HEK293T (cell line): ENCODE data around the gene MUC15.

Source experiments
- CTCF ChIA-PET: fragments of 350-600 bp; formaldehyde crosslinking; extraction: SDS; loops from one replicate; lab custom pipeline; 2021; ENCODE audit warnings: antibody characterized with exemption, inconsistent platforms; lab: Yijun Ruan, JAX
- POLR2A ChIA-PET: fragments of 350-600 bp; formaldehyde crosslinking; extraction: SDS; loops from one replicate; lab custom pipeline; 2020; ENCODE audit warnings: antibody characterized with exemption, inconsistent platforms; lab: Yijun Ruan, JAX
- DNase-seq: peaks from one replicate; pipeline ENCODE4 v3.0.0; 2012; ENCODE audit warnings: mixed read lengths; ENCODE audit errors: extremely low spot score
- ARNT ChIP-seq: fragments of 450-650 bp; IDR thresholded peaks from 2 replicates; pipeline ENCODE4 v1.6.1; 2017; ENCODE audit warnings: mild to moderate bottlenecking
- BHLHE40 ChIP-seq: fragments of 450-650 bp; IDR thresholded peaks from 2 replicates; pipeline ENCODE4 v1.6.1; 2016; ENCODE audit warnings: mild to moderate bottlenecking, moderate library complexity, borderline replicate concordance
- CTBP1 ChIP-seq: fragments of 450-650 bp; IDR thresholded peaks from 2 replicates; pipeline ENCODE4 v1.6.1; 2016; ENCODE audit warnings: borderline replicate concordance
- ELF4 ChIP-seq: fragments of 450-650 bp; IDR thresholded peaks from 2 replicates; pipeline ENCODE4 v1.6.1; 2017; ENCODE audit warnings: antibody characterized with exemption
- FOXA1 ChIP-seq: fragments of 450-650 bp; IDR thresholded peaks from 2 replicates; pipeline ENCODE4 v1.6.1; 2016; ENCODE audit warnings: mild to moderate bottlenecking
- FOXK2 ChIP-seq: fragments of 450-650 bp; IDR thresholded peaks from 2 replicates; pipeline ENCODE4 v1.6.1; 2016; ENCODE audit warnings: mild to moderate bottlenecking
- FOXM1 ChIP-seq: fragments of 450-650 bp; IDR thresholded peaks from 2 replicates; pipeline ENCODE4 v1.6.1; 2017; ENCODE audit warnings: mild to moderate bottlenecking, borderline replicate concordance
- HDGF ChIP-seq: fragments of 450-650 bp; IDR thresholded peaks from 2 replicates; pipeline ENCODE4 v1.6.1; 2017; ENCODE audit warnings: antibody characterized with exemption, borderline replicate concordance
- L3MBTL2 ChIP-seq: fragments of 450-650 bp; conservative IDR thresholded peaks from 2 replicates; pipeline ENCODE4 v1.6.1; 2016; ENCODE audit warnings: mild to moderate bottlenecking
- LEF1 ChIP-seq: fragments of 450-650 bp; IDR thresholded peaks from 2 replicates; pipeline ENCODE4 v1.6.1; 2017; ENCODE audit warnings: mild to moderate bottlenecking, borderline replicate concordance
- NFRKB ChIP-seq: fragments of 450-650 bp; IDR thresholded peaks from 2 replicates; pipeline ENCODE4 v1.6.1; 2016; ENCODE audit warnings: mild to moderate bottlenecking, moderate library complexity
- SP1 ChIP-seq: fragments of 450-650 bp; IDR thresholded peaks from 2 replicates; pipeline ENCODE4 v1.6.1; 2017
- SUZ12 ChIP-seq: fragments of 450-650 bp; IDR thresholded peaks from 2 replicates; pipeline ENCODE4 v1.6.1; 2016; ENCODE audit warnings: mild to moderate bottlenecking
- TARDBP ChIP-seq: fragments of 450-650 bp; IDR thresholded peaks from 2 replicates; pipeline ENCODE4 v1.6.1; 2016
- ZNF384 ChIP-seq: fragments of 450-650 bp; IDR thresholded peaks from 2 replicates; pipeline ENCODE4 v1.6.1; 2016
- TF ChIP-seq, protein P1 (sequence below): fragments of 450-650 bp; IDR thresholded peaks from 2 replicates; pipeline ENCODE4 v1.6.1; 2016

MUC15 gene

DNA sequence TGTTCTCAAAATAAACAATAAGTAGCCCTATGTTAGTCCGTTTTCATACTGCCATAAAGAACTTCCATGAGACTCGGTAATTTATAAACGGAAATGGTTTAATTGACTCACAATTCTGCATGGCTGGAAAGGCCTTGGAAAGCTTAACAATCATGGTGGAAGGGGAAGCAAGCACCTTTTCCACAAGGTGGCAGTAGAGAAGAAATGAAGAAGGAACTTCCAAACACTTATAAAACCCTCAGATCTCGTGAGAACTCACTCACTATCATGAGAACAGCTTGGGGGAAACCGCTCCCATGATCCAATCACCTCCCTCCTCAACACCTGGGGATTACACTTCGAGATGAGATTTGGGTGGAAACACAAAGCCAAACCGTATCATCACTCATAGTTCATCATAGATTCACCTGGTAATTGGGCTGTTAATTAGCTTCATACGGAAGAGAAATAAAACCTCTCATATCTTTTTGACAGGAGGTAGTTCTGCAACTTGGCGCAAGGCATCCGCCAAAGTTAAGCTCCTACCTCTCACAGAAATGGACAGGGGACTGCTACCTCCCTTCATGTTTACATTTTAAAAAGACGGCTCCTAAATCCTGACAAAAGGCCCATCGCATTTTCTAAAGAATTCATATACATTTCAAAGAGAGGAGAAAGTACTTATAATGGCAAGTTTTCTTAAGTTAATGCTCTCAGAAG, 49.0 kb downstream of the MUC15 start:
- no peak for DNase-seq
- ChIA-PET CTCF (no interaction called here), POLR2A (no interaction called here)
- no peak for TF ChIP-seq ELF4
- no peak for TF ChIP-seq ZNF384
- no peak for TF ChIP-seq HDGF
- no peak for TF ChIP-seq NFRKB
- no peak for TF ChIP-seq BHLHE40
- no peak for TF ChIP-seq L3MBTL2
- no peak for TF ChIP-seq LEF1
- no peak for TF ChIP-seq SUZ12
- TF ChIP-seq, protein P1, sequence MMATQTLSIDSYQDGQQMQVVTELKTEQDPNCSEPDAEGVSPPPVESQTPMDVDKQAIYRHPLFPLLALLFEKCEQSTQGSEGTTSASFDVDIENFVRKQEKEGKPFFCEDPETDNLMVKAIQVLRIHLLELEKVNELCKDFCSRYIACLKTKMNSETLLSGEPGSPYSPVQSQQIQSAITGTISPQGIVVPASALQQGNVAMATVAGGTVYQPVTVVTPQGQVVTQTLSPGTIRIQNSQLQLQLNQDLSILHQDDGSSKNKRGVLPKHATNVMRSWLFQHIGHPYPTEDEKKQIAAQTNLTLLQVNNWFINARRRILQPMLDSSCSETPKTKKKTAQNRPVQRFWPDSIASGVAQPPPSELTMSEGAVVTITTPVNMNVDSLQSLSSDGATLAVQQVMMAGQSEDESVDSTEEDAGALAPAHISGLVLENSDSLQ: no peak
- TF ChIP-seq ARNT: no peak
- no peak for TF ChIP-seq FOXM1
- TF ChIP-seq SP1: no peak
- no peak for TF ChIP-seq TARDBP
- TF ChIP-seq CTBP1: no peak
- no peak for TF ChIP-seq FOXK2
- TF ChIP-seq FOXA1: no peak

DNA sequence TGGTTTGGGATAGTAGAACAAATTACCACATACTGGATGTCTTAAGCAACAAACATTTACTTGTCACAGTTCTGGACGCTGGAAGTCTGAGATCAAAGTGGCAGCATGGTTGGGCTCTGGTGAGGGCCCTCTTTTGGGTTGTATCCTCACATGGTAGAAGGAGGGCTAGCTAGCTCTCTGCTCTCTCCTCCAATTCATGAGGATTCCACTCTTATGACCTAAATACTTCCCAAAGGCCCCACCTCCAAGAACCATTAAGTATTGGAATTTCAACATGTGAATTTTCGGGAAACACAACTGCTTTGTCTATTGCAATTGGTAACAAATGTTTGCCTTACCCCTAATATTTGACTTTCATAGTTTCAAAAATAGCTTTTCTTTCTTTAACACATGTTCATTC, 52.6 kb downstream of the MUC15 start:
- TF ChIP-seq LEF1 (no peak), BHLHE40 (no peak), HDGF (no peak), SUZ12 (no peak), FOXA1 (no peak)
- DNase-seq: no peak
- CTCF ChIA-PET: no interaction called here
- POLR2A ChIA-PET: no interaction called here

DNA sequence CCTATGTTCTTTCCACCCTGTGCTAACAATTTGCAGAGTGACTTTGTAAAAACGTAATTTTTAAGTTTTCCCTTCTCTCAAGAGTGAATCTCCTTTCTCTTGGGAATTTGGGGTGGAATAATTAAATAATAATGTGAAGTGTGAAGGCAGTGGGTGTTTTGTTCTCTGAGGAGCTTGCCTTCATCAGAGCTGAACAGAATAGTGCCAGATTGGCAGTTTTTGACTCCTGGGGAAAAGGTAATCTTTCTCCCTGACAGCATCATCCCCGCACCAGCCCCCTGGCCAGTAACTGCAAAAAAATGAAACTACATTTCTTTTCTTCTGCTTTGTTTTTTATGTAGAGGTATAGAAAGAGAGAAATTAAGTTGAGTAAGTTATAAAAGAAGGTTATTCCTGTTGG, 59.9 kb downstream of the MUC15 start:
- POLR2A ChIA-PET: no interaction called here
- TF ChIP-seq FOXA1 (no peak), HDGF (no peak), FOXK2 (no peak), LEF1 (no peak), L3MBTL2 (no peak)
- no peak for DNase-seq
- CTCF ChIA-PET: no interaction called here

DNA sequence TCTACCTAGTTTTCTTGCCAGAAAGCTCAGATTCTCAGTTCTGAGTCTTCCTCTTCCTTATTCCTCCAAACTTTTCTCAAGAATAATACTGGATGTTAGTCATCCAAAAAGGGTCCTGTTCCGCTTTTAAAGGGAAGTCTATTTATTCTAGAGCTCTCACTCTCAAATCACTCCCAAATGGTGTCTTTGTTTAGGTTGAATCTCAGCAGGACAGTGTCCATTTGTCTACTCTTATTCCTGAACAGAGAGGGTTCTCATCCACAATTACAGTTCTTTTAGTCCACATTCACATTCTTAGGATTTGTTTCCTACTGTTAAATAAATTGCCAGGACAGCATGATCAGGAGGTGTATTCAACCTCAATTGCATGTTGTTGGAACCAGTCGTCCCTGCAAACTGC, 61.3 kb downstream of the MUC15 start:
- TF ChIP-seq ELF4 (no peak), SUZ12 (no peak), TARDBP (no peak), FOXA1 (no peak), L3MBTL2 (no peak), ZNF384 (no peak), FOXK2 (no peak), HDGF (no peak), LEF1 (no peak), CTBP1 (no peak), FOXM1 (no peak), ARNT (no peak), BHLHE40 (no peak), SP1 (no peak), NFRKB (no peak)
- TF ChIP-seq, protein P1: no peak
- no peak for DNase-seq
- ChIA-PET POLR2A (no interaction called here), CTCF (interaction anchor here (0.6 kb wide), 1 partner anchor 57 kb away, joined by 3 read pairs; no protein-coding TSS in a partner anchor)

DNA sequence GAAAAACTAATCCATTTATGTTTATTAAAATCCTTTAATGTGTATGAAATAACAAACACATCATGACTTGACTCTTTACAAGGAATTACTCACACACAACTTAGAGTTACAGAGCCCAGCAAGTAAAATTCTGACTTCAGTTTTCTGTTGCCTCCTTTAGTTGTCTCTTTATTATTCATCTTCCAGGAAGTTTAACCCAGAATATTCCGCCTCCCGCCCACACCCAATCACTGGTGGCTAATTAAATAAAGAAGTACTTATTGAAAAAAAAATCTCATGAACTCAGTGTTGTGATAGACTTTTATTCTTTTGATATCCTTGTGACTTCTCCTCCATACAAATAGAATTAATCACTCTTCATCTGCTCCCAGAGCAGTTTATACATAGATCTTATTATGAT, 61.9 kb downstream of the MUC15 start:
- DNase-seq: no peak
- TF ChIP-seq SP1 (no peak), FOXA1 (no peak), BHLHE40 (no peak), FOXK2 (no peak), ZNF384 (no peak), FOXM1 (no peak)
- CTCF ChIA-PET: no interaction called here
- POLR2A ChIA-PET: no interaction called here
